Cerebellar cortex (tissue), 1 donor: Measurements from ENCODE around the gene FOXP1.

Experiments used
- DNase-seq: peaks from one replicate; pipeline ENCODE4 v3.0.0-alpha.2; 2015; ENCODE audit warnings: low spot score

Gene FOXP1

GRCh38 chr3:71005702-71006321 is 577.7 kb downstream of the FOXP1 start:
- no peak for DNase-seq

GRCh38 chr3:71003511-71003910 is 580.0 kb downstream of the FOXP1 start:
- DNase-seq: no peak

- no peak for DNase-seq
Measured at GRCh38 chr3:71002298-71002697, 581.2 kb downstream of the FOXP1 start.

GRCh38 chr3:71001303-71001830 is 582.2 kb downstream of the FOXP1 start:
- DNase-seq: no peak

GRCh38 chr3:71000483-71000882 is 583.0 kb downstream of the FOXP1 start:
- DNase-seq: no peak

- no peak for DNase-seq
Measured at GRCh38 chr3:70999730-71000129, 583.8 kb downstream of the FOXP1 start.

- no peak for DNase-seq
Measured at GRCh38 chr3:70996082-70996481, 587.4 kb downstream of the FOXP1 start.

GRCh38 chr3:70994644-70995043 is 588.9 kb downstream of the FOXP1 start:
- no peak for DNase-seq

- no peak for DNase-seq
Measured at GRCh38 chr3:70992562-70993204, 590.8 kb downstream of the FOXP1 start.

GRCh38 chr3:70992131-70992530 is 591.4 kb downstream of the FOXP1 start:
- DNase-seq: no peak

- DNase-seq: no peak
Measured at GRCh38 chr3:70990723-70991122, 592.8 kb downstream of the FOXP1 start.

GRCh38 chr3:70990185-70990584 is 593.3 kb downstream of the FOXP1 start:
- no peak for DNase-seq

- no peak for DNase-seq
Measured at GRCh38 chr3:70989174-70989573, 594.4 kb downstream of the FOXP1 start.

- no peak for DNase-seq
Measured at GRCh38 chr3:70988111-70988510, 595.4 kb downstream of the FOXP1 start.

GRCh38 chr3:70985572-70985971 is 598.0 kb downstream of the FOXP1 start:
- no peak for DNase-seq

GRCh38 chr3:70984776-70985482 is 598.6 kb downstream of the FOXP1 start:
- no peak for DNase-seq

- DNase-seq: no peak
Measured at GRCh38 chr3:70982700-70983140, 600.8 kb downstream of the FOXP1 start.

- no peak for DNase-seq
Measured at GRCh38 chr3:70982284-70982683, 601.2 kb downstream of the FOXP1 start.

GRCh38 chr3:70981231-70981880 is 602.2 kb downstream of the FOXP1 start:
- no peak for DNase-seq

- no peak for DNase-seq
Measured at GRCh38 chr3:70980646-70981170, 602.8 kb downstream of the FOXP1 start.

- no peak for DNase-seq
Measured at GRCh38 chr3:70979983-70980645, 603.4 kb downstream of the FOXP1 start.

- DNase-seq: no peak
Measured at GRCh38 chr3:70977712-70978111, 605.8 kb downstream of the FOXP1 start.
